Stimulated activated memory B cell treated with anti-CD40 and anti-IgM and Interleukin-4, amounts not matched to agents 10 μg/mL and 1 μg/mL and 100 μg/mL, for 72 hours (primary cell): ENCODE results near the gene GLDN.

ENCODE experiments used
- ATAC-seq: fragments of 150-1000 bp; cut with Tn5 transposase; 2 replicates; pipeline ENCODE4 v1.10.0; 2021
- H3K27ac Mint-ChIP-seq: one replicate; pipeline ENCODE4 v1.8.0; 2022; ENCODE audit warnings: mild to moderate bottlenecking, mixed read lengths
- H3K27me3 Mint-ChIP-seq: one replicate; pipeline ENCODE4 v1.8.0; 2022; ENCODE audit warnings: mixed read lengths
- H3K36me3 Mint-ChIP-seq: one replicate; pipeline ENCODE4 v1.8.0; 2022; ENCODE audit warnings: mixed read lengths
- H3K4me1 Mint-ChIP-seq: one replicate; pipeline ENCODE4 v1.8.0; 2022; ENCODE audit warnings: mixed read lengths
- H3K4me3 Mint-ChIP-seq: one replicate; pipeline ENCODE4 v1.8.0; 2022; ENCODE audit warnings: mild to moderate bottlenecking, moderate library complexity, mixed read lengths
- H3K9me3 Mint-ChIP-seq: one replicate; pipeline ENCODE4 v1.8.0; 2022; ENCODE audit warnings: mixed read lengths

The GLDN gene

DNA sequence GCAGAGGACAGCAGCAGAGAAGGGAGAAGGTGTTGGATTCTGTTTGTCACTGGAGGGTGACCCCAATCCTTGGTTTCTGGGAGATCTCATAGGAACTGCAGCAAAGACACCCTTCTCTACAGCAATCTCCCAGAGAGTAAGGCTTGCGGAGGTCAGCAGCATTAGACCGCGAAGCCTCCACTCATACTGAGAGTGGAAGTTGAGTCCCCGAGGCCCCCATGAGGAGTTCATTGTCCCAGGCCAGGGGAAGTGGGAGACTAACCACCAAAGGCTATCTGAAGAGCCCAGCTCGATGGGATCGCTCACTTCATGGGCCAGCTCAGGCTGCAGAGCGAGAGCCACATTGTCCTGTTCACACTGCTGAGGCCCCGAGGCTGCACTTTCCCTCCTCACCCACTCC lies 44.6 kb downstream of the GLDN start:
- H3K27ac Mint-ChIP-seq, result no peak overlapping the region
- no peaks in the 10 kb centered on the region for H3K36me3 Mint-ChIP-seq
- H3K9me3 Mint-ChIP-seq, result no peaks in the 10 kb centered on the region
- no peak for ATAC-seq
- H3K4me3 Mint-ChIP-seq, result no peak overlapping the region
- no peaks in the 10 kb centered on the region for H3K4me1 Mint-ChIP-seq
- H3K27me3 Mint-ChIP-seq, result peaks cover 52% of the 10 kb centered on the region

DNA sequence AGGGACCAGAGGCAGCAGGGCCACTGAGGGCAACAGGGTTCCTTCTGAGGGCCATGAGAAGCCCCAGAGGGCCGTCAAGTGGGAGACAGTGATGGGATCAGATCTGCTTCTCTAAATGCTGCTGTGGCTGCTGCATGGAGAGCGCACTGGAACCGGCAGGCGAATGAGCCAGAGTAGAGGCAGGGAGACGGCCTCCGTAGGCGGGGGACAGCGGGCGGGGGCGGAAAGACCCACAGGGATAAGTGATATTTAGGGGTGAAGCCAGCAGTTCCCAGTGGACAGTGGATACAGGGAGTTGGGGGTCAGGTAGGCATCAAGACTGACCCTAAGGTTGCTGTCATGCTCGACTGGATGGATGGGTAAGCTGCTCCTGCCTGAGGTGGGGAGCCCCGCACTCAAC lies 45.0 kb downstream of the GLDN start:
- Mint-ChIP-seq H3K9me3 (no peaks in the 10 kb centered on the region), H3K27ac (no peak overlapping the region), H3K4me3 (no peak overlapping the region), H3K36me3 (no peaks in the 10 kb centered on the region), H3K4me1 (no peaks in the 10 kb centered on the region), H3K27me3 (peaks cover 51% of the 10 kb centered on the region)
- ATAC-seq, result no peak

DNA sequence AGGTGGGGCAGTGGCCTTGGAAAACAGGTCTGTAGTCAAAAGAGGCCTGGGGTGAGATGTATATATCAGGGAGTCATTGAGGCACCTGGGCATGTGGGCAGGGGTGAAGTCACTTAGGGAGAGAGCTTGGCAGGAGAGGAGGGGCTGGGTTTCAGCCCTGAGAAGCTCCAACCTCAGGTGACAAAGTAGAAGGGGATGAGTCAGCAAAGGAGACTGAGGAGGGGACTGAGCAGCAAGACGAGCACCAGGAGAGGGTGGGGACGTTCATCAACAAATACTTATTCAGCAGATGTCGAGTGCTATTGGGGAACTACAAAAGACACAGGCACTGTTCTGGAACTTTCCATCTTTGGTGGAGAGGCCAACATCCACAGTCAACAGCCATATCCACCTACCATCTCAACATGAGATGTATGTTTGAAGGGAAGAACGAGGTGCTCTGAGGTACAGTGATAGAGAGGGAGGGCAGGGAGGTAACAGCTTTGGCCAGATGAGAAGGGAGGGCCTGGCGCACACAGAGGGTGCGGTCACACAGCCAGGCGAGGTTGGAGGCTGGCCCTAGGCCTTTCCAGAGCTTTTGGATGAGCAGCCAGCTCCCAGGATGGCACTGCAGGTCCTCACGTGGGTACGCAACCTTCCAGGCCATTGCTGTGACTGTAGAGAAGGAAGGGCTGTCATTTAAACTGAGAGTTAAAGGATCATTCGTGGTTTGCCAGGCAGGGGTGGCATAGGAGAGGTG lies 45.7 kb downstream of the GLDN start:
- no peaks in the 10 kb centered on the region for H3K9me3 Mint-ChIP-seq
- no peaks in the 10 kb centered on the region for H3K36me3 Mint-ChIP-seq
- H3K27me3 Mint-ChIP-seq, result peaks cover 44% of the 10 kb centered on the region
- H3K27ac Mint-ChIP-seq, result no peak overlapping the region
- H3K4me1 Mint-ChIP-seq, result no peaks in the 10 kb centered on the region
- ATAC-seq, result no peak
- no peak overlapping the region for H3K4me3 Mint-ChIP-seq

DNA sequence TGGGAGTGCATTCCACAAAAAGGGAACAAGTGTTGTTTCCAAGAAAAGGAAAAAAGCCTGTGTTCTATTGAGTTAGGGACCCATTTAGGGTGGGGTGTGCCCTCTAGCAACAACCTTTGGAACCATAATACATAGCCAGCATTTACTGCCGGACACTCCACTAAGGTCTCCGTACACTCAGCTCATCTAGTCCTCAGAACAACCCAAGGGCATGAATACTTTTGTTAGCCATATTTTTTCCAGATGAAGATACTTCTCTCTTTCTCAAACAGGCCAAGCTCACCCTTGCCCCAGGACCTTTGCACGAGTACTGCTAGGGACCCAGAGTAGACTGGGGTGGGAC lies 46.2 kb downstream of the GLDN start:
- H3K9me3 Mint-ChIP-seq, result no peaks in the 10 kb centered on the region
- H3K27ac Mint-ChIP-seq, result no peak overlapping the region
- no peak for ATAC-seq
- peaks cover 40% of the 10 kb centered on the region for H3K27me3 Mint-ChIP-seq
- H3K36me3 Mint-ChIP-seq, result no peaks in the 10 kb centered on the region
- no peak overlapping the region for H3K4me3 Mint-ChIP-seq
- H3K4me1 Mint-ChIP-seq, result no peaks in the 10 kb centered on the region

DNA sequence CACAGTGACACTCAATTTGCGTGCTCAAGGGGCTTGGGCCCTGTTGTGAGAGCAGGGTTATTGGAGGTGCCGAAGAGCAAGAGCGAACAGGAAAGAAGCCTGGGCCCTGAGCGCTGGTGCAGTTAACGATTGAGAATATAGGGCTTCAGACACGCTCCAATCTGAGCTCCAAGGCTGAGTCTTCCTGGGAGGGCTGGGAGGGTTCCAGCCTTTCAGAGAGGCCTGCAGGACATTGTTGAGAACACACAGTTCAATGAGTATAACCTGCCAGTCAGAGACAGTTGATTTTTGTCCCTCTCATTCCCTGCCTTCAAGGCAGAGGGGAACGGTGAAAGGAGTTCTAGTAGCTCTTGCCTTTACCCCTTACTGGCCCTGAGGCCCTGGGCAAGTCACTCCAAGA lies 47.3 kb downstream of the GLDN start:
- no peaks in the 10 kb centered on the region for H3K9me3 Mint-ChIP-seq
- H3K4me1 Mint-ChIP-seq, result no peaks in the 10 kb centered on the region
- no peak overlapping the region for H3K27ac Mint-ChIP-seq
- no peak overlapping the region for H3K4me3 Mint-ChIP-seq
- peaks cover 34% of the 10 kb centered on the region for H3K27me3 Mint-ChIP-seq
- H3K36me3 Mint-ChIP-seq, result no peaks in the 10 kb centered on the region
- no peak for ATAC-seq

DNA sequence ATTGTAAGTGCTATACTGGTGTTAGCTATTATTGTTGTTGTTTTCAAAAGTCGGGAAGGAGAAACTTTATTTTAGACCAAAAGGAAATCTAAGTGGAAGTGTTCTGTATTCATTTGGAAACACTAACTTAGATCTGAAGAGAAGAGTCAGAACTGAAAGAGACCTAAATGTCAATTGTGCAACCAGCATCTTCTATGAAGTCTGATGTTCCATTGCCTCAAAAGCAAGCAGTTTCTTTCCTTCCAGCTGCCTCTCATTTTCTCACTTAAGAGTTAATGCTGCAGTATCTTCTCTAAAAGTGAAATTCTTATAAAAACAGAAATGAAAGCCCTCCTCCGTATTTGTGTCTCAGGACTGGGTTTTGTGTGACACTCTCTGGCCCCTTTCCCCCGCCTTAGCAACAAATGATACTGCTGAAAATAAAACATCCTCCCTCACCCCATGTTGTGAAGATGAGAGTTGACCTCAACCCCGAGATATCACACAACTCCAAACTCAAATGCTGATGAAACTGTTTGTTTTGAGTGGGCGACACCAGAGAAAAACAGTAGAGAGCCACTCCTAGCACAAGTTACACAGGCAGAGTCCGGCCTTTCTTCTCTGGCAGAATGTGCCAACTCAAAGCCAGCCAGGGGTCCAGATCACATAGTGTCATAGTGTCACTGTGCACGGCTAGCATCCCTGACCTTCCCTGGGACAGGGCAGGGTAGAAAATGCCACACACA lies 48.9 kb downstream of the GLDN start:
- H3K36me3 Mint-ChIP-seq, result no peaks in the 10 kb centered on the region
- H3K4me1 Mint-ChIP-seq, result no peaks in the 10 kb centered on the region
- no peaks in the 10 kb centered on the region for H3K9me3 Mint-ChIP-seq
- ATAC-seq, result peak; percentile 34
- H3K4me3 Mint-ChIP-seq, result no peak overlapping the region
- H3K27ac Mint-ChIP-seq, result peak overlapping the region; percentile 18
- H3K27me3 Mint-ChIP-seq, result peaks cover 21% of the 10 kb centered on the region

DNA sequence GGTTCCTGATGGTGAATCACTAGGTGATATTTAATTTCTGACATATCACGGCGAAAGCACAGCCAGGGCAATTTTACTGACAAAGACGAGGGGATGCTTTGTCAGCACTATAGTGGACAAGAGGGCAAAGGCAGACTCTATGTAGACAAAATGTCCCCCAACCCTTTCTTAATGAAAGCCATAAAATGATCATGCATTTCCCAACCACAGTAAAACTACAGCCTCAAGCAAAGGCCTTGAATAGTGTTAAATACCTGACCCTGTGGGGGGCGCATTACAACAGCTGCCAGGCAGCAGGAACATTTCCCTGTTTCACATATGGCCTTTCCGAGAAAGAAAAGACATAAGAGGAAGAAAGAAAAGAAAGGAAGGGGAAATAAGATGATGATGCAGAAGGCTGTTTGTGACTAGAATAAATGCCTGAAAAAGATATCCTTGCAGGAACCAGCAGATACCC lies 49.5 kb downstream of the GLDN start:
- Mint-ChIP-seq H3K27me3 (peaks cover 15% of the 10 kb centered on the region), H3K36me3 (no peaks in the 10 kb centered on the region), H3K9me3 (no peaks in the 10 kb centered on the region), H3K4me1 (no peaks in the 10 kb centered on the region), H3K4me3 (no peak overlapping the region), H3K27ac (peak overlapping the region; percentile 18)
- ATAC-seq, result no peak

DNA sequence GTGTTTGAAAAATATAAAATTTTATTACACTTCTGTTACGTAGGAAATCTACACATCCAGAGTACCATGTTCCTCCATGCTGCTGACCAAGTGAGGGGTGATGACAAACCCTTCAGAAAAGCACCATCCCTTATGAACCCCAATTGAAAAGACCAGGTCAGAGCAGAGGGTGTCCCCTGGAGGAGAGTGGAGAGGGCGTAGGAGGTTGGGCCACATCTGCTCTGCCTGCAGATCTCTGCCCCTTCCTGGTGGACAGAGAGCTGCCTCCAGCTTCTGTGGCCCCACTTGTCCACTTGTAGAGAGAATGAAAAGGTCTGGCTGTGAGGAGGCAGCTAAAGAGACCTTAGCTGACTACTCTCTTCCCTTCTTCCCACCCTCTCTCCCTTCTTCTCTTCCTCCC lies 55.5 kb downstream of the GLDN start:
- H3K36me3 Mint-ChIP-seq, result no peaks in the 10 kb centered on the region
- H3K4me3 Mint-ChIP-seq, result no peak overlapping the region
- H3K4me1 Mint-ChIP-seq, result peaks cover 6% of the 10 kb centered on the region
- peaks cover 10% of the 10 kb centered on the region for H3K27me3 Mint-ChIP-seq
- no peak for ATAC-seq
- H3K27ac Mint-ChIP-seq, result no peak overlapping the region
- H3K9me3 Mint-ChIP-seq, result no peaks in the 10 kb centered on the region

DNA sequence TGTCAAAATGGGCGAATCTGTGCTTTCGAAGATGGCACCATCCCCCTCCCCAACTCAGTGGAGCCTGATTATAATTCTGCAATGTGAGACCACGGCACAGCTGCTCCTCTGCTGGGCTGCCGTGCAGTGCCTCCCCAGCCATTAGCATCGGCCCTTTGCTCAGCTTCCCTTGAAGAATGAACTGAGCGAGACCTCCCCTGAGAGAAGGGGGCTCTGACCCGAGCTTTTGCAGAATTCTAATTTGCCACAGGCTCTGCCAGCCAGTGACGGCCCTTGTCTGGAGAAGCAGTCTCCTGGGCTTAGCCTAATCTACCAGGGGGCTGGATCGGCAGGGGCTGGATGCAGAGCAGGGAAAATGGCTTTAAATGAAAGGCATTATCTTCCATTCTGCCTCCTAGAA lies 57.2 kb downstream of the GLDN start:
- Mint-ChIP-seq H3K4me3 (no peak overlapping the region), H3K27ac (no peak overlapping the region), H3K36me3 (no peaks in the 10 kb centered on the region), H3K4me1 (peaks cover 14% of the 10 kb centered on the region), H3K9me3 (no peaks in the 10 kb centered on the region), H3K27me3 (peaks cover 23% of the 10 kb centered on the region)
- ATAC-seq, result no peak

DNA sequence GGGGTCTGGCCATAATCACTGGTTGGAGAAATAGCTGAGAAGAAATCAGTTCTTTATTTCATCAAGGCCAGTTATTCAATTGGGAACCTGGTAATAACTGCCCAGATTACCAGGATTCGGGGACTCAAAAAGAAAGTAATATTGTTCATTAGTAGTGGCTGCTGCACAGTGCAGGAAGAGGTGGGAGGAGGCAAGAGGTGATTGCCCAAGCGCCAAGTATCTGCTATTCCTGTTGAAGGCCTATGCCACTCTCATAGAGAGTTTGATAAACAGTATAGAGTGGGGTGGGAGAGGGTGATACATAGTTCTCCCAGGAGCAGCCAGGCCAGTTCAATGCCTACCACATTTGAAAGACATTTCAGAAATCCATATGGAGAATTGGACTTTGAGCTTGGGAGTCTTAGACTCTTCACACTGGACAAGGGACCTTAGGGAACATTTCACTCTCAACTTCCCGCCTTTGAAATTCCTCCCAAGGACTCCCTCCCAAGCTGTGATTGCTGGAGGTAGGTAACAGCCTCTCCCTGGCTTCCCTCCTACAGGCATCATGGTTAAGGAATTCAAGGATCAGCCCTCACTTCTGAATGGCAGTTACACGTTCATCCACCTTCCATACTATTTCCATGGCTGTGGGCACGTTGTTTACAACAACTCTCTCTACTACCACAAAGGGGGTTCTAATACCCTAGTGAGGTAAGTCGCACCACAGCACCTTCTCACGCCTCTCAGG lies 59.8 kb downstream of the GLDN start:
- Mint-ChIP-seq H3K36me3 (no peaks in the 10 kb centered on the region), H3K27ac (no peak overlapping the region), H3K9me3 (no peaks in the 10 kb centered on the region), H3K4me1 (peaks cover 14% of the 10 kb centered on the region), H3K27me3 (peaks cover 23% of the 10 kb centered on the region), H3K4me3 (no peak overlapping the region)
- ATAC-seq, result no peak

DNA sequence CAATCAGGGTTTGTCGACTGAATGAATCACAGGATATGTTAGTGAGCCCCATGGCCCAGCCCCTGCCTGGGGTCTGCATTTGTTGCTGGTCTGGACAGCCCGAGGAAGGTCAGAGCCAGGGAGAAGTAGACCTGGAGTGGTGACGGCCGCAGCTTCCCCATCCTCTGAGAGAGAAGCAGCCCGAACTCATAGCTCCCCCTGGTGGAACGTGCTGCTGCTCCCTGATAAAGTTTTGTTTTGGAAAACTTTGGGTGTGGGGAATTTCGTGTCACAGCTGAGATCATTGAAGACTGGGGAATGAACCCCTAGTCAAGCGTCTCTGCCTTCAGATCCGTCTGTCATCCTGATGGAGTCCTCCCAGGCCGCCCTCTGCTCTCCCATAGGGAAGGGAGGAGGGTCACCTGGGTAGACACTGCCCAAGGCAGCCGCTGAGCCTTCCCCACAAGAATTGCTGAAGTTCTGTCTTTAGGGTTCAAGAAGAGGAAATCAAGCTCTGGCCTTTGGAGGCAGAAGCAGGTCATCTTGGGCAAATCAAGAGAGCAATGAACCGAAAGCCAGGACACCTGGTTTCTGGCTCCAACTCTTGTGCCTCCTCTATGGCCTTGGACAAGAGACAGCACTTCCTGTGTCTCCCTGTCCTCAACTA lies 60.5 kb downstream of the GLDN start:
- Mint-ChIP-seq H3K9me3 (no peaks in the 10 kb centered on the region), H3K27ac (no peak overlapping the region), H3K4me3 (no peak overlapping the region), H3K4me1 (peaks cover 14% of the 10 kb centered on the region), H3K36me3 (no peaks in the 10 kb centered on the region), H3K27me3 (peaks cover 23% of the 10 kb centered on the region)
- peak; percentile 34 for ATAC-seq

DNA sequence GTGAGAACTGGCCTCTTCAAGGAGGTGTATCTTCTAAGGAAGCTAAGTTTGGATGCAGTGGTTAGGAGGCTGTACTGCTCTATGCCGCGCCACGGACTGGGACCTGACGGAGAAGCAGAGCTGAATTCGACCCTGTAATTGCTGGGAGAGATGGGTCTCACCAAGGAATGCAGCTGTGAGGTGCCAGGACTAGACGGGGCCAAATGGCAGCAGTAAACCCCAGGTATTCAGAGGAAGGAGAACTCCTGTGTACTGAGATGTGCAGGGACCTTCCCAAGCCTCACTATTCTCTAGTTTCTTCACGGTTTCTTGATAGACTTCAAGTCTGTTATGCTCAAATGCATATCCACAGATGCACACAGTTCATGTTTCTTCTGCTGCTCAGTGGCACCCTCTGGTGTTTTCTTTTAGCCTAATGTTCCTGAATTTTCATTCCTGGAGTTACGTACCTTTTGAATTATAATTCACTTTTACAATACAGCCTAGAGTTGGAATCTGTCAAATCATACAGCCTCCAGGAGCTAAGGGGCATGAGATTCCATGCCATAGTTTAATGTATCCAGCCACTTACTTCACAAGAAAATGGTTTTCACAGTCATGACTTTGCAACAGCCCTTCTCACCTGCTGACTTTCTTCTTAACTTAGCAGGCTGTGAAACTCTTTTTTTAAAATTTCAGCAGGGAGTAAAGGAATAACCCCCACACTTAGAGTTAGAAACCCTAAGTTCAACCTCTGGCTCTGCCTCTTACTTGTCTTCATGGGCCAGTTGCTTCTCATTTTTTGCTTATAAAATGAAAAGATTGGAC lies 61.8 kb downstream of the GLDN start:
- peaks cover 14% of the 10 kb centered on the region for H3K4me1 Mint-ChIP-seq
- no peaks in the 10 kb centered on the region for H3K36me3 Mint-ChIP-seq
- H3K9me3 Mint-ChIP-seq, result no peaks in the 10 kb centered on the region
- peaks cover 23% of the 10 kb centered on the region for H3K27me3 Mint-ChIP-seq
- ATAC-seq, result no peak
- H3K4me3 Mint-ChIP-seq, result no peak overlapping the region
- H3K27ac Mint-ChIP-seq, result no peak overlapping the region

DNA sequence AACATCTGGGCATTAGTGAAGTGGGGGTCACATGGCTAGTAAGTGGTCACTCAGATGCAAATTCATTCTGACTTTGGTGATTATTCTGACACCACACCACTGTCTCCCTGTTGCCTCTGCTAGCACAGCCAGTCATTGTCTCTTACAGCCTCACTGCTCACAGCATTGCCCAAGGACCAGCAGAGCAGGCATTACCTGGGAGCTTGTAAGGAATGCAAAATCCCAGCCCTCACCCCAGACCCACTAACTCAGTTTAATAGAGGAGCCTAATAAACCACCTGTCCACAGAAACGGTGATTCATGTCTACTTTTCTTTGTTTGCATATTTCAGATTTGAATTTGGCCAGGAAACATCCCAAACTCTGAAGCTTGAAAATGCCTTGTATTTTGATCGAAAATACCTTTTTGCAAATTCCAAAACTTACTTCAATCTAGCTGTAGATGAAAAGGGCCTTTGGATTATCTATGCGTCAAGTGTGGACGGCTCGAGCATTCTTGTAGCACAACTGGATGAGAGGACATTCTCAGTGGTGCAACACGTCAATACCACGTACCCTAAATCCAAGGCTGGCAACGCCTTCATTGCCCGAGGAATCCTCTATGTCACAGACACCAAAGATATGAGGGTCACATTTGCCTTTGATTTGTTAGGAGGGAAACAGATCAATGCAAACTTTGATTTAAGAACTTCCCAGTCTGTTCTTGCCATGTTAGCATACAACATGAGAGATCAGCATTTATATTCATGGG lies 62.7 kb downstream of the GLDN start:
- no peak for ATAC-seq
- no peaks in the 10 kb centered on the region for H3K9me3 Mint-ChIP-seq
- no peaks in the 10 kb centered on the region for H3K36me3 Mint-ChIP-seq
- H3K4me3 Mint-ChIP-seq, result no peak overlapping the region
- H3K4me1 Mint-ChIP-seq, result peaks cover 14% of the 10 kb centered on the region
- peaks cover 23% of the 10 kb centered on the region for H3K27me3 Mint-ChIP-seq
- no peak overlapping the region for H3K27ac Mint-ChIP-seq
